RWPE1 (cell line): Measurements from ENCODE around the gene ERN1.

ENCODE experiments used
- CTCF ChIA-PET: fragments of 350-600 bp; sonication (Branson Sonifier 250); formaldehyde crosslinking; extraction: SDS; loops from one replicate; lab custom pipeline; 2021; lab: Yijun Ruan, JAX
- POLR2A ChIA-PET: fragments of 400-600 bp; formaldehyde crosslinking; extraction: SDS; loops from one replicate; lab custom pipeline; 2020; ENCODE audit warnings: antibody characterized with exemption; ENCODE audit not compliant: low non-redundant PET; lab: Yijun Ruan, JAX
- DNase-seq: peaks from one replicate; pipeline ENCODE4 v3.0.0; 2012; ENCODE audit warnings: low spot score
- H3K27ac ChIP-seq: fragments of 450-650 bp; 2 replicates; pipeline ENCODE4 v1.5.1; 2017
- CTCF ChIP-seq: fragments of 450-650 bp; conservative IDR thresholded peaks from 2 replicates; pipeline ENCODE4 v1.5.1; 2017; ENCODE audit warnings: low read depth, mild to moderate bottlenecking

Gene ERN1

GRCh38 chr17:64002658-64003525, 127.1 kb downstream of the ERN1 start:
- no peak overlapping the region for H3K27ac ChIP-seq
- ChIA-PET POLR2A (no interaction called here), CTCF (interaction anchor here (1.0 kb wide), 1 partner anchor 137 kb away, joined by 4 read pairs; no protein-coding TSS in a partner anchor)
- no peak for DNase-seq
- TF ChIP-seq CTCF = no peak

GRCh38 chr17:64001763-64002529, 128.0 kb downstream of the ERN1 start:
- no peak for TF ChIP-seq CTCF
- CTCF ChIA-PET = interaction anchor here (0.7 to 1.0 kb wide), 2 partner anchors 49 to 136 kb away, joined by 4 read pairs; no protein-coding TSS in a partner anchor
- no peak for DNase-seq
- POLR2A ChIA-PET = no interaction called here
- H3K27ac ChIP-seq = no peak overlapping the region

- DNase-seq = no peak
- H3K27ac ChIP-seq = no peak overlapping the region
- CTCF ChIA-PET = interaction anchor here (0.7 kb wide), 1 partner anchor 48 kb away, joined by 4 read pairs; no protein-coding TSS in a partner anchor
- POLR2A ChIA-PET = interaction anchor here (0.6 kb wide), 1 partner anchor 428 kb away, joined by 3 read pairs; no protein-coding TSS in a partner anchor
- TF ChIP-seq CTCF = no peak
Measured at GRCh38 chr17:64001091-64001579, 128.8 kb downstream of the ERN1 start.

GRCh38 chr17:63999680-64000531, 130.0 kb downstream of the ERN1 start:
- ChIA-PET POLR2A (no interaction called here), CTCF (interaction anchor here (0.6 to 0.8 kb wide), 3 partner anchors 70 to 282 kb away, joined by 3 read pairs; no protein-coding TSS in a partner anchor)

More at GRCh38 chr17:63999680-64000531, 130.0 kb downstream of the ERN1 start:
- no peak for DNase-seq
- no peak for TF ChIP-seq CTCF
- H3K27ac ChIP-seq = no peak overlapping the region
